Progenitor cell of endocrine pancreas (in vitro differentiated cells): Measurements from ENCODE around the gene INSIG2. TPM values are rescaled to one million over a fixed set of nuclear protein-coding genes. Genes with fewer than 3 reads are reported as not detected.

Experiments
- DNase-seq: peaks from one replicate; pipeline ENCODE4 v3.0.0; 2021; ENCODE audit warnings: low spot score; ENCODE audit not compliant: unreplicated experiment
- H3K27ac Mint-ChIP-seq: 2 replicates; pipeline ENCODE4 v1.8.0; 2021; ENCODE audit warnings: mild to moderate bottlenecking, moderate library complexity, mixed read lengths
- H3K27me3 Mint-ChIP-seq: 2 replicates; pipeline ENCODE4 v1.8.0; 2021; ENCODE audit warnings: mixed read lengths
- H3K36me3 Mint-ChIP-seq: 2 replicates; pipeline ENCODE4 v1.8.0; 2022; ENCODE audit warnings: mixed read lengths; ENCODE audit not compliant: insufficient read depth
- H3K4me1 Mint-ChIP-seq: 2 replicates; pipeline ENCODE4 v1.8.0; 2021; ENCODE audit warnings: low read depth, mixed read lengths
- H3K4me3 Mint-ChIP-seq: 2 replicates; pipeline ENCODE4 v1.8.0; 2021; ENCODE audit warnings: low read depth, mild to moderate bottlenecking, moderate library complexity, mixed read lengths
- H3K9me3 Mint-ChIP-seq: 2 replicates; pipeline ENCODE4 v1.8.0; 2021; ENCODE audit warnings: low read depth, mixed read lengths
- CTCF ChIP-seq: fragments of 200-600 bp; sonication (generic); IDR thresholded peaks from one replicate; pipeline ENCODE4 v1.5.0; 2021; ENCODE audit warnings: antibody characterized with exemption, mild to moderate bottlenecking; ENCODE audit not compliant: unreplicated experiment
- total RNA-seq: library from RNA; stranded (reverse); gene quantifications from 2 replicates; pipeline ENCODE4 v1.2.1, GENCODE V29; 2021

INSIG2 gene
- total RNA-seq, 1 donor from 2014 or later: 34.3 TPM

- H3K4me3 Mint-ChIP-seq: no peak overlapping the region
- no peak overlapping the region for H3K27ac Mint-ChIP-seq
- no peak for DNase-seq
- H3K9me3 Mint-ChIP-seq: no peaks in the 10 kb centered on the region
- peaks cover 3% of the 10 kb centered on the region for H3K27me3 Mint-ChIP-seq
- TF ChIP-seq CTCF: no peak
- H3K4me1 Mint-ChIP-seq: peaks cover 14% of the 10 kb centered on the region
- H3K36me3 Mint-ChIP-seq: no peaks in the 10 kb centered on the region
These were observed 37.9 kb upstream of the INSIG2 start for GRCh38 chr2:118050386-118050785.

- Mint-ChIP-seq H3K36me3 (no peaks in the 10 kb centered on the region), H3K27ac (no peak overlapping the region), H3K27me3 (peaks cover 3% of the 10 kb centered on the region), H3K4me3 (no peak overlapping the region), H3K4me1 (peaks cover 14% of the 10 kb centered on the region), H3K9me3 (no peaks in the 10 kb centered on the region)
- no peak for TF ChIP-seq CTCF
- no peak for DNase-seq
These were observed 37.3 kb upstream of the INSIG2 start for GRCh38 chr2:118050974-118051373.

GRCh38 chr2:118051826-118052358, 36.4 kb upstream of the INSIG2 start:
- no peak for TF ChIP-seq CTCF
- Mint-ChIP-seq H3K27ac (no peak overlapping the region), H3K4me3 (no peak overlapping the region), H3K36me3 (no peaks in the 10 kb centered on the region), H3K4me1 (peaks cover 14% of the 10 kb centered on the region), H3K9me3 (no peaks in the 10 kb centered on the region), H3K27me3 (peaks cover 3% of the 10 kb centered on the region)
- no peak for DNase-seq

- peaks cover 13% of the 10 kb centered on the region for H3K4me1 Mint-ChIP-seq
- no peak for TF ChIP-seq CTCF
- peaks cover 3% of the 10 kb centered on the region for H3K27me3 Mint-ChIP-seq
- no peak overlapping the region for H3K27ac Mint-ChIP-seq
- no peak for DNase-seq
- no peak overlapping the region for H3K4me3 Mint-ChIP-seq
- no peaks in the 10 kb centered on the region for H3K36me3 Mint-ChIP-seq
- no peaks in the 10 kb centered on the region for H3K9me3 Mint-ChIP-seq
These were observed 35.8 kb upstream of the INSIG2 start for GRCh38 chr2:118052474-118052873.

GRCh38 chr2:118053681-118054080, 34.6 kb upstream of the INSIG2 start:
- no peak for TF ChIP-seq CTCF
- Mint-ChIP-seq H3K27ac (no peak overlapping the region), H3K36me3 (no peaks in the 10 kb centered on the region), H3K27me3 (peaks cover 3% of the 10 kb centered on the region), H3K9me3 (no peaks in the 10 kb centered on the region), H3K4me1 (peaks cover 13% of the 10 kb centered on the region), H3K4me3 (no peak overlapping the region)
- no peak for DNase-seq
